ENCODE results near the gene CD200R1L. TPM values are rescaled to one million over a fixed set of nuclear protein-coding genes. Genes with fewer than 3 reads are reported as not detected.

The CD200R1L gene
- polyA plus RNA-seq, 1 experiment: not detected

- ChIA-PET CTCF (no interaction called here), POLR2A (no interaction called here)
- Histone ChIP-seq H3K27ac (ENCODE audit: low read depth, low read length) (no peak overlapping the region), H3K27me3 (ENCODE audit: control insufficient read depth, insufficient read depth, low read length) (no peaks in the 10 kb centered on the region), H3K9me3 (ENCODE audit: control insufficient read depth, insufficient read depth, low read length) (no peaks in the 10 kb centered on the region; the same call in 1 of the 2 replicates), H3K4me3 (ENCODE audit: low read depth, low read length) (no peak overlapping the region)
- TF ChIP-seq CTCF (IDR thresholded peaks at IDR 0.05; ENCODE audit: low read depth, low read length): no peak
- no peak for DNase-seq (ENCODE audit: low read depth, low spot score)
Measured at GRCh38 chr3:112881891-112882290, 35.2 kb upstream of the CD200R1L start.

GRCh38 chr3:112875561-112875960 is 28.9 kb upstream of the CD200R1L start:
- ChIA-PET CTCF (no interaction called here), POLR2A (no interaction called here)
- H3K27me3 ChIP-seq (ENCODE audit: control insufficient read depth, insufficient read depth, low read length): peaks cover 2% of the 10 kb centered on the region
- TF ChIP-seq CTCF (IDR thresholded peaks at IDR 0.05; ENCODE audit: low read depth, low read length): no peak
- H3K27ac ChIP-seq (ENCODE audit: low read depth, low read length): no peak overlapping the region
- no peak for DNase-seq (ENCODE audit: low read depth, low spot score)
- no peak overlapping the region for H3K4me3 ChIP-seq (ENCODE audit: low read depth, low read length)
- no peaks in the 10 kb centered on the region for H3K9me3 ChIP-seq (ENCODE audit: control insufficient read depth, insufficient read depth, low read length)

- no peak for DNase-seq (ENCODE audit: low read depth, low spot score)
- H3K27me3 ChIP-seq (ENCODE audit: control insufficient read depth, insufficient read depth, low read length): peaks cover 2% of the 10 kb centered on the region
- TF ChIP-seq CTCF (IDR thresholded peaks at IDR 0.05; ENCODE audit: low read depth, low read length): no peak
- ChIA-PET CTCF (no interaction called here), POLR2A (no interaction called here)
- H3K4me3 ChIP-seq (ENCODE audit: low read depth, low read length): no peak overlapping the region
- no peak overlapping the region for H3K27ac ChIP-seq (ENCODE audit: low read depth, low read length)
- no peaks in the 10 kb centered on the region for H3K9me3 ChIP-seq (ENCODE audit: control insufficient read depth, insufficient read depth, low read length)
Measured at GRCh38 chr3:112874725-112875124, 28.1 kb upstream of the CD200R1L start.

GRCh38 chr3:112873632-112874031 is 27.0 kb upstream of the CD200R1L start:
- no peak overlapping the region for H3K27ac ChIP-seq (ENCODE audit: low read depth, low read length)
- TF ChIP-seq CTCF (IDR thresholded peaks at IDR 0.05; ENCODE audit: low read depth, low read length): no peak
- DNase-seq (ENCODE audit: low read depth, low spot score): no peak
- POLR2A ChIA-PET: no interaction called here
- H3K9me3 ChIP-seq (ENCODE audit: control insufficient read depth, insufficient read depth, low read length): no peaks in the 10 kb centered on the region; the same call in 1 of the 2 replicates
- no peak overlapping the region for H3K4me3 ChIP-seq (ENCODE audit: low read depth, low read length)
- CTCF ChIA-PET: no interaction called here
- peaks cover 2% of the 10 kb centered on the region for H3K27me3 ChIP-seq (ENCODE audit: control insufficient read depth, insufficient read depth, low read length)

GRCh38 chr3:112871735-112872134 is 25.1 kb upstream of the CD200R1L start:
- CTCF ChIA-PET: no interaction called here
- Histone ChIP-seq H3K27ac (ENCODE audit: low read depth, low read length) (no peak overlapping the region), H3K4me3 (ENCODE audit: low read depth, low read length) (no peak overlapping the region), H3K9me3 (ENCODE audit: control insufficient read depth, insufficient read depth, low read length) (no peaks in the 10 kb centered on the region; the same call in 1 of the 2 replicates), H3K27me3 (ENCODE audit: control insufficient read depth, insufficient read depth, low read length) (peaks cover 2% of the 10 kb centered on the region)
- DNase-seq (ENCODE audit: low read depth, low spot score): no peak
- POLR2A ChIA-PET: no interaction called here
- TF ChIP-seq CTCF (IDR thresholded peaks at IDR 0.05; ENCODE audit: low read depth, low read length): no peak
